Endothelial cell of umbilical vein (primary cell): ENCODE measurements around the gene CABCOCO1. TPM values are rescaled to one million over a fixed set of nuclear protein-coding genes. Genes with fewer than 3 reads are reported as not detected.

Experiments
- BruUV-seq: library from RNA; stranded (reverse); fragments of 400-500 nt; replicated peaks from 2 replicates; lab custom pipeline; 2021; lab: Mats Ljungman, UMichigan
- CTCF ChIA-PET: fragments of 300-600, 350-600 bp; sonication (Branson Sonifier 250); formaldehyde crosslinking; loops from one replicate; lab custom pipeline; 2021; ENCODE audit warnings: antibody characterized with exemption, inconsistent platforms; lab: Charles Lee
- POLR2A ChIA-PET: fragments of 300-600, 350-600 bp; sonication (Branson Sonifier 250); formaldehyde crosslinking; loops from one replicate; lab custom pipeline; 2021; ENCODE audit warnings: antibody characterized with exemption, inconsistent platforms; lab: Charles Lee
- DNase-seq: peaks from one replicate; pipeline ENCODE4 v3.0.0-alpha.2; 2011; ENCODE audit warnings: low read depth, low spot score
- FAIRE-seq: peaks from 2 replicates; lab custom pipeline; 2011; peaks lifted over from hg19 to GRCh38; lab: Jason Lieb, UNC
- H2AFZ ChIP-seq: 2 replicates; pipeline ENCODE4 v1.6.0; 2012; ENCODE audit warnings: low read depth, low read length, control low read depth, inconsistent platforms
- H3K27ac ChIP-seq: 2 replicates; pipeline ENCODE4 v1.5.1; 2011; ENCODE audit warnings: low read depth, mild to moderate bottlenecking, control low read depth, low read length, moderate library complexity; ENCODE audit not compliant: insufficient read depth
- H3K27me3 ChIP-seq, 2 experiments: 2 replicates each; pipeline versions ENCODE4 v1.6.0 to v1.6.1; 2011; ENCODE audit warnings: low read length in 2 of 2, mixed read lengths in 1 of 2; ENCODE audit not compliant: control insufficient read depth in 2 of 2, insufficient read depth in 2 of 2
- H3K36me3 ChIP-seq, 2 experiments: 2 replicates in 1 of 2; 3 replicates in 1 of 2; pipeline ENCODE4 v1.5.1; 2011; ENCODE audit warnings: low read length in 2 of 2, mild to moderate bottlenecking in 1 of 2, moderate library complexity in 1 of 2; ENCODE audit not compliant: control insufficient read depth in 2 of 2, insufficient read depth in 2 of 2; ENCODE audit errors: extremely low read depth in 1 of 2
- H3K4me1 ChIP-seq: 3 replicates; pipeline ENCODE4 v1.5.1; 2011; ENCODE audit warnings: mild to moderate bottlenecking, low read length; ENCODE audit not compliant: control insufficient read depth, insufficient read depth; ENCODE audit errors: extremely low read depth
- H3K4me2 ChIP-seq: 2 replicates; pipeline ENCODE4 v1.6.1; 2011; ENCODE audit warnings: low read length, control low read depth, mixed read lengths; ENCODE audit not compliant: insufficient read depth
- H3K4me3 ChIP-seq, 3 experiments: fragments of 200-600 bp in 1 of 3; sonication (generic), shearing (Covaris generic) in 1 of 3; replicated peaks in 1 of 3; 2 replicates each; pipeline ENCODE4 v1.5.1; 2011 to 2016; ENCODE audit warnings: control low read depth in 3 of 3, low read length in 3 of 3, mild to moderate bottlenecking in 2 of 3, inconsistent platforms in 1 of 3, low read depth in 1 of 3, moderate library complexity in 1 of 3; ENCODE audit not compliant: insufficient read depth in 1 of 3
- H3K79me2 ChIP-seq: 2 replicates; pipeline ENCODE4 v1.6.0; 2012; ENCODE audit warnings: low read length, inconsistent platforms; ENCODE audit not compliant: control insufficient read depth, insufficient read depth
- H3K9ac ChIP-seq: replicated peaks from 2 replicates; pipeline ENCODE3; 2011; ENCODE audit warnings: low read length, control low read depth; ENCODE audit not compliant: insufficient read depth; ENCODE audit errors: extremely low read depth
- H3K9me1 ChIP-seq: replicated peaks from 3 replicates; pipeline ENCODE4 v1.6.0; 2011; ENCODE audit warnings: mild to moderate bottlenecking, low read length; ENCODE audit not compliant: control insufficient read depth, insufficient read depth; ENCODE audit errors: extremely low read depth
- H3K9me3 ChIP-seq: replicated peaks from 2 replicates; pipeline ENCODE4 v1.5.1; 2012; ENCODE audit warnings: low read length, inconsistent platforms; ENCODE audit not compliant: control insufficient read depth, insufficient read depth
- H4K20me1 ChIP-seq: replicated peaks from 2 replicates; pipeline ENCODE3; 2011; ENCODE audit warnings: mild to moderate bottlenecking, low read length; ENCODE audit not compliant: control insufficient read depth, insufficient read depth; ENCODE audit errors: extremely low read depth
- CTCF ChIP-seq, 2 donors: IDR thresholded peaks; 1 replicate in 1 of 2; 2 replicates in 1 of 2; pipeline ENCODE4 v1.5.1; 2011; ENCODE audit warnings: low read length in 2 of 2, mild to moderate bottlenecking in 2 of 2, moderate library complexity in 2 of 2, control low read depth in 1 of 2, inconsistent platforms in 1 of 2, low read depth in 1 of 2; ENCODE audit not compliant: insufficient read depth in 1 of 2; ENCODE audit errors: extremely low read depth in 1 of 2
- EZH2 ChIP-seq: IDR thresholded peaks from 2 replicates; pipeline ENCODE4 v1.6.1; 2012; ENCODE audit warnings: borderline replicate concordance, low read depth, mild to moderate bottlenecking, moderate library complexity, low read length, inconsistent platforms; ENCODE audit not compliant: severe bottlenecking
- FOS ChIP-seq: IDR thresholded peaks from 2 replicates; pipeline ENCODE4 v1.6.1; 2011; ENCODE audit warnings: mild to moderate bottlenecking, low read length, moderate library complexity, borderline replicate concordance; ENCODE audit not compliant: insufficient read depth
- GATA2 ChIP-seq: IDR thresholded peaks from 2 replicates; pipeline ENCODE4 v1.7.0; 2011; ENCODE audit warnings: low read depth, mild to moderate bottlenecking, moderate library complexity, mixed read lengths, low read length; ENCODE audit not compliant: insufficient read length, insufficient read depth
- JUN ChIP-seq: IDR thresholded peaks from 2 replicates; pipeline ENCODE4 v1.6.1; 2011; ENCODE audit warnings: borderline replicate concordance, low read depth; ENCODE audit not compliant: insufficient read length, insufficient read depth
- MAX ChIP-seq: IDR thresholded peaks from 2 replicates; pipeline ENCODE4 v1.6.1; 2011; ENCODE audit not compliant: insufficient read depth, insufficient read length
- MYC ChIP-seq: IDR thresholded peaks from one replicate; pipeline ENCODE4 v1.6.1; 2011; ENCODE audit warnings: mild to moderate bottlenecking, low read depth, low read length
- POLR2A ChIP-seq: IDR thresholded peaks from 2 replicates; pipeline ENCODE4 v1.6.1; 2012; ENCODE audit warnings: low read depth, mild to moderate bottlenecking, control low read depth, low read length
- POLR2AphosphoS5 ChIP-seq: IDR thresholded peaks from 2 replicates; pipeline ENCODE4 v1.6.1; 2012; ENCODE audit warnings: low read depth, mild to moderate bottlenecking, control low read depth, low read length, moderate library complexity; ENCODE audit not compliant: insufficient read depth
- dilution Hi-C: fragments of 300-500 bp; cut with MboI; formaldehyde crosslinking; loops from one replicate; pipeline ENCODE4 v1.15.0; 2019; ENCODE audit warnings: low sequenced_read_pairs; ENCODE audit not compliant: extremely low pct_ligation_motif_present
- intact Hi-C: fragments of 100-400 bp; cut with micrococcal nuclease; formaldehyde crosslinking; loops from one replicate; pipeline ENCODE4 v1.10.0; 2022
- polyA plus RNA-seq, 4 experiments: library from polyadenylated mRNA; depleted of rRNA in 3 of 4; stranded (reverse) in 3 of 4; unstranded in 1 of 4; fragments of >200 nt; gene quantifications; 2 replicates each; pipeline versions ENCODE4 v1.2.1 to v1.2.3, GENCODE V29; 2011 to 2012; ENCODE audit warnings: missing spikeins in 1 of 4
- total RNA-seq: library from RNA; stranded (reverse); gene quantifications from 2 replicates; pipeline ENCODE4 v1.2.3, GENCODE V29; 2021

CABCOCO1 gene
- total and polyA plus RNA-seq, 2 donors (not counting 3 experiments of a cell fraction or from before 2014, with no cell fraction given) = 0.06 to 1.3 TPM

GRCh38 chr10:61621605-61622051, 41.1 kb upstream of the CABCOCO1 start:
- dilution Hi-C loops = no loop called here
- peak overlapping the region; percentile 48 for H3K27ac ChIP-seq
- peak overlapping the region; percentile 93 for H3K4me2 ChIP-seq

DNA sequence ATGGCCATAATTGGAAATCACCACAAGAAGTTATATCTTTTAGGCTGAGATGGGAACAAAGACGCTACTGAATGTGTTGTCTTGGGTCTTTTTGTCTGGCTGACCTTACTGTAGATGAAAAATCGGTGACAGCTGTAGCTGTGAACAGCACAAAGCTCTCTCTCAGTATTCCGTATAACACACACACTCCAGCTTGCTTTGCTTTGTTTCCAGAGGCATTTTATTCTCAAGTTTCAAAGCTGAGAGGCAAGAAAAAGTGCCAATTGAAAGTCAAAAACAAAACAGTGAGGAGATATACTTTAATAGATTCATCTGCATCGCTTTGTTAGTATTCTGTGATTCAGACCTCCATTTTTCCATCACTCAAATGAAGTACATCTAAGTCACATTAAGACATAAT, 39.6 kb upstream of the CABCOCO1 start:
- intact Hi-C loops (loop anchor here (5.0 to 10.0 kb wide), 4 partner anchors 109 to 796 kb away; no protein-coding TSS in a partner anchor), dilution Hi-C loops (no loop called here)
- Histone ChIP-seq H2AFZ (no peak overlapping the region), H3K9me1 (no peaks in the 10 kb centered on the region), H4K20me1 (no peaks in the 10 kb centered on the region), H3K4me2 (peak overlapping the region; percentile 26), H3K79me2 (no peaks in the 10 kb centered on the region), H3K9me3 (no peaks in the 10 kb centered on the region), H3K27ac (no peak overlapping the region), H3K27me3 (no peaks in the 10 kb centered on the region), H3K9ac (no peak overlapping the region), H3K36me3 (no peaks in the 10 kb centered on the region), H3K4me3 (no peak overlapping the region), H3K4me1 (peaks cover 27% of the 10 kb centered on the region)
- no TSS peak for BruUV-seq
- no peak for TF ChIP-seq EZH2
- no peak for TF ChIP-seq POLR2A
- TF ChIP-seq POLR2AphosphoS5 = no peak
- no peak for TF ChIP-seq JUN
- TF ChIP-seq CTCF (IDR thresholded peaks at IDR 0.05; ENCODE audit: extremely low read depth in 1 of 2, insufficient read depth in 1 of 2, low read depth in 1 of 2, low read length in 2 of 2) = no peak
- TF ChIP-seq GATA2 = no peak
- no peak for TF ChIP-seq MAX
- no peak for TF ChIP-seq FOS
- TF ChIP-seq MYC = no peak
- CTCF ChIA-PET = interaction anchor here (1.0 to 1.6 kb wide), 3 partner anchors 10 to 807 kb away, joined by 3 to 5 read pairs (median 3); no protein-coding TSS in a partner anchor
- POLR2A ChIA-PET = no interaction called here
- DNase-seq (no peak), FAIRE-seq (no peak)

More at GRCh38 chr10:61621605-61622051, 41.1 kb upstream of the CABCOCO1 start:
- Histone ChIP-seq H3K9me1 (no peaks in the 10 kb centered on the region), H3K4me1 (peaks cover 27% of the 10 kb centered on the region), H3K9me3 (no peaks in the 10 kb centered on the region), H3K36me3 (no peaks in the 10 kb centered on the region), H2AFZ (peak overlapping the region; percentile 75), H3K9ac (peak overlapping the region; percentile 57), H3K79me2 (no peaks in the 10 kb centered on the region), H3K4me3 (peak overlapping the region in 2 of 3 experiments; percentile 7 to 47), H4K20me1 (no peaks in the 10 kb centered on the region), H3K27me3 (no peaks in the 10 kb centered on the region)
- DNase-seq = peak; percentile 78
- ChIA-PET POLR2A (interaction anchor here (0.6 kb wide), 1 partner anchor 129 kb away, joined by 8 read pairs; no protein-coding TSS in a partner anchor), CTCF (interaction anchor here (1.1 to 1.9 kb wide), 3 partner anchors 13 to 17 kb away, joined by 3 to 6 read pairs (median 4); no protein-coding TSS in a partner anchor)
- TF ChIP-seq MAX (no peak), GATA2 (peak; percentile 87), FOS (peak; percentile 39)
- no TSS peak for BruUV-seq
- peak; percentile 85 for FAIRE-seq
- intact Hi-C loops = loop anchor here (2.0 to 10.0 kb wide), 6 partner anchors 111 to 794 kb away; partner anchors contain the start of gene ARID5B
